HepG2 (cell line): ENCODE results near the gene GRIK4. TPM values are rescaled to one million over a fixed set of nuclear protein-coding genes. Genes with fewer than 3 reads are reported as not detected.

Experiments used
- ATAC-seq: fragments of 200-7000 bp; cut with Tn5 transposase; 3 replicates; pipeline ENCODE4 v1.9.1; 2020; ENCODE audit warnings: mild to moderate bottlenecking, moderate library complexity
- BruUV-seq: library from RNA; stranded (reverse); fragments of 400-500 nt; replicated peaks from 2 replicates; lab custom pipeline; 2021; lab: Mats Ljungman, UMichigan
- CTCF ChIA-PET: fragments of 300-600 bp; formaldehyde crosslinking; extraction: SDS; loops from one replicate; lab custom pipeline; 2021; ENCODE audit warnings: low total read pairs, inconsistent platforms, low intra/inter-chr PET ratio; lab: Yijun Ruan, JAX
- POLR2A ChIA-PET: fragments of 350-600 bp; sonication (Branson Sonifier 250); formaldehyde crosslinking; loops from one replicate; lab custom pipeline; 2020; ENCODE audit warnings: antibody characterized with exemption, inconsistent platforms; lab: Yijun Ruan, JAX
- DNase-seq: peaks from one replicate; pipeline ENCODE4 v3.0.0-alpha.2; 2015; ENCODE audit warnings: low spot score
- FAIRE-seq: peaks from 3 replicates; lab custom pipeline; 2011; peaks lifted over from hg19 to GRCh38; lab: Jason Lieb, UNC
- H2AFZ ChIP-seq: one replicate; pipeline ENCODE4 v1.6.1; 2011; ENCODE audit warnings: low read length, inconsistent platforms
- H3K27ac ChIP-seq: fragments of 300-600 bp; 3 replicates; pipeline ENCODE4 v1.8.0; 2011; ENCODE audit warnings: mixed run types, mild to moderate bottlenecking, mixed read lengths, low read length, inconsistent platforms; ENCODE audit not compliant: insufficient read depth; ENCODE audit errors: extremely low read length
- H3K27me3 ChIP-seq, 2 experiments: fragments of 200-600 bp in 1 of 2; 2 replicates in 1 of 2; 3 replicates in 1 of 2; pipeline versions ENCODE4 v1.6.0 to v1.8.0; 2011; ENCODE audit warnings: low read length in 2 of 2, mild to moderate bottlenecking in 2 of 2, moderate library complexity in 2 of 2, inconsistent platforms in 1 of 2; ENCODE audit not compliant: insufficient read depth in 2 of 2, control insufficient read depth in 1 of 2
- H3K36me3 ChIP-seq, 2 experiments: fragments of 200-600 bp in 1 of 2; replicated peaks in 1 of 2; 2 replicates in 1 of 2; 3 replicates in 1 of 2; pipeline versions ENCODE4 v1.5.1 to v1.8.0; 2011; ENCODE audit warnings: low read length in 2 of 2, inconsistent platforms in 1 of 2; ENCODE audit not compliant: insufficient read depth in 2 of 2, control insufficient read depth in 1 of 2
- H3K4me1 ChIP-seq: 2 replicates; pipeline ENCODE4 v1.5.1; 2012; ENCODE audit warnings: low read length, inconsistent platforms; ENCODE audit not compliant: insufficient read depth
- H3K4me2 ChIP-seq: 2 replicates; pipeline ENCODE4 v1.6.0; 2011; ENCODE audit warnings: low read depth, low read length, inconsistent platforms
- H3K4me3 ChIP-seq, 3 experiments: fragments of 200-600 bp in 1 of 3; sonication (generic), shearing (Covaris generic) in 1 of 3; replicated peaks in 1 of 3; 2 replicates each; pipeline ENCODE4 v1.5.1; 2011 to 2016; ENCODE audit warnings: low read length in 3 of 3, inconsistent platforms in 2 of 3, low read depth in 2 of 3, mild to moderate bottlenecking in 2 of 3, control low read depth in 1 of 3, mixed read lengths in 1 of 3; ENCODE audit not compliant: insufficient read depth in 1 of 3
- H3K79me2 ChIP-seq: one replicate; pipeline ENCODE4 v1.6.1; 2011; ENCODE audit warnings: low read length, inconsistent platforms; ENCODE audit not compliant: insufficient read depth
- H3K9ac ChIP-seq: 2 replicates; pipeline ENCODE4 v1.6.0; 2011; ENCODE audit warnings: mild to moderate bottlenecking, low read depth, low read length, inconsistent platforms; ENCODE audit not compliant: insufficient read depth
- H3K9me3 ChIP-seq: 2 replicates; pipeline ENCODE4 v1.5.1; 2012; ENCODE audit warnings: mild to moderate bottlenecking, low read length
- H4K20me1 ChIP-seq: 2 replicates; pipeline ENCODE4 v1.6.0; 2011; ENCODE audit warnings: inconsistent platforms, mild to moderate bottlenecking, low read length, moderate library complexity; ENCODE audit not compliant: insufficient read depth
- ATF7-NPFF ChIP-seq: sonication (generic); formaldehyde crosslinking; IDR thresholded peaks from 2 replicates; pipeline ENCODE4 v1.8.1; 2023; ENCODE audit warnings: mild to moderate bottlenecking, low read depth, missing genetic modification reagents, moderate library complexity
- BCLAF1 ChIP-seq: fragments of 450-650 bp; IDR thresholded peaks from 2 replicates; pipeline ENCODE4 v1.6.1; 2017; ENCODE audit warnings: mild to moderate bottlenecking
- JUN ChIP-seq: sonication (generic); formaldehyde crosslinking; IDR thresholded peaks from 2 replicates; pipeline ENCODE4 v1.4.0; 2020; ENCODE audit warnings: mild to moderate bottlenecking, missing genetic modification reagents
- NRL ChIP-seq: sonication (generic); formaldehyde crosslinking; IDR thresholded peaks from 2 replicates; pipeline ENCODE4 v1.5.0; 2020; ENCODE audit warnings: missing genetic modification reagents, mild to moderate bottlenecking, moderate library complexity, borderline replicate concordance
- TRIM24 ChIP-seq: sonication (generic); formaldehyde crosslinking; IDR thresholded peaks from 2 replicates; pipeline ENCODE4 v1.8.0; 2022; ENCODE audit warnings: mild to moderate bottlenecking, missing genetic modification reagents
- WIZ ChIP-seq: sonication (generic); formaldehyde crosslinking; IDR thresholded peaks from 2 replicates; pipeline ENCODE4 v1.5.1; 2020; ENCODE audit warnings: mild to moderate bottlenecking, missing genetic modification reagents
- ZBTB40 ChIP-seq, 2 experiments: fragments of 450-650 bp in 1 of 2; sonication (generic) in 1 of 2; formaldehyde crosslinking in 1 of 2; IDR thresholded peaks; 2 replicates each; pipeline versions ENCODE4 v1.6.1 to v1.8.0; 2016 to 2022; ENCODE audit warnings: antibody characterized with exemption in 1 of 2, mild to moderate bottlenecking in 1 of 2, missing genetic modification reagents in 1 of 2
- ZNF326 ChIP-seq: sonication (generic); formaldehyde crosslinking; IDR thresholded peaks from 2 replicates; pipeline ENCODE4 v1.4.0; 2020; ENCODE audit warnings: missing genetic modification reagents, borderline replicate concordance
- WGBS: methylation state at CpG from one replicate; pipeline ENCODE4 v1.1.6; 2017; ENCODE audit warnings: low lambda C conversion rate; 5-methylcytosine and 5-hydroxymethylcytosine counted together
- in situ Hi-C: cut with HindIII; loops from 2 replicates; pipeline ENCODE4 v1.10.0; 2017; ENCODE audit warnings: low pct_unique_long_range_greater_than_20kb; ENCODE audit not compliant: extremely low pct_ligation_motif_present
- intact Hi-C: fragments of 100-400 bp; cut with micrococcal nuclease; formaldehyde crosslinking; loops from one replicate; pipeline ENCODE4 v1.10.0; 2022; ENCODE audit not compliant: unreplicated experiment
- polyA plus RNA-seq, 8 experiments: library from polyadenylated mRNA; depleted of rRNA in 3 of 8; stranded (reverse) in 7 of 8; unstranded in 1 of 8; fragments of >200 nt; fragmentation: Illumina TruSeq in 4 of 8; extraction: Trizol in 4 of 8; gene quantifications; 2 replicates each; pipeline versions ENCODE4 v1.2.1 to v1.2.3, GENCODE V29; 2011 to 2016; ENCODE audit warnings: low read depth in 4 of 8, missing spikeins in 1 of 8, mixed read lengths in 1 of 8; ENCODE audit not compliant: insufficient read depth in 1 of 8
- total RNA-seq, 5 experiments: library from RNA; depleted of rRNA; stranded (reverse); fragments of >200 nt; fragmentation: Illumina TruSeq; extraction: Trizol; gene quantifications; 2 replicates each; pipeline ENCODE4 v1.2.3, GENCODE V29; 2016; ENCODE audit warnings: low read depth in 1 of 5

The GRIK4 gene
- total and polyA plus RNA-seq, 2 of the 13 experiments (the other 11 are each of a cell fraction or from before 2014, with no cell fraction given): 0.04 to 0.07 TPM

- Histone ChIP-seq H4K20me1 (no peaks in the 10 kb centered on the region), H3K4me3 (no peak overlapping the region), H3K27ac (no peak overlapping the region), H3K79me2 (no peaks in the 10 kb centered on the region), H3K27me3 (no peaks in the 10 kb centered on the region), H3K9me3 (no peaks in the 10 kb centered on the region), H3K9ac (no peak overlapping the region), H3K4me2 (no peak overlapping the region), H2AFZ (no peak overlapping the region), H3K36me3 (peaks cover 9 to 51% of the 10 kb centered on the region in 2 experiments; a peak in 4 of 5 replicates), H3K4me1 (no peaks in the 10 kb centered on the region)
- BruUV-seq: no TSS peak
- ChIA-PET POLR2A (no interaction called here), CTCF (no interaction called here)
- intact Hi-C loops: no loop called here
- DNase-seq: no peak
- ATAC-seq: no peak
- no peak for FAIRE-seq
- TF ChIP-seq WIZ (CRISPR knock-in tag) (no peak), ATF7-NPFF (CRISPR knock-in tag) (no peak), TRIM24 (CRISPR knock-in tag) (no peak), JUN (CRISPR knock-in tag) (no peak), BCLAF1 (no peak), ZBTB40 (IDR thresholded peaks at IDR 0.05) (0 out of 2 replicates have a peak, but pooled peaks have one; percentile 19), ZBTB40 (CRISPR knock-in tag; IDR thresholded peaks at IDR 0.05) (no peak), ZNF326 (CRISPR knock-in tag) (no peak), NRL (CRISPR knock-in tag) (no peak)
- in situ Hi-C loops: no loop called here
- 99% methylated on average over 6 of the region's 6 CpGs for WGBS
Observed at GRCh38 chr11:120467627-120468026, 43.9 kb upstream of the GRIK4 start.
